OCI-LY3 (cell line): ENCODE data around the gene TRIM71.

Source experiments
- EZH2phosphoT487 ChIP-seq: fragments of 200-600 bp; shearing (Covaris generic); IDR thresholded peaks from 2 replicates; pipeline ENCODE4 v1.6.1; 2018; ENCODE audit warnings: antibody characterized with exemption, mixed run types, low read depth
- TF ChIP-seq, protein P1 (sequence below): fragments of 200-600, 300-600 bp; sonication (generic); IDR thresholded peaks from 2 replicates; pipeline ENCODE4 v1.5.1; 2014; ENCODE audit warnings: antibody characterized with exemption, low read length, low read depth

DNA sequence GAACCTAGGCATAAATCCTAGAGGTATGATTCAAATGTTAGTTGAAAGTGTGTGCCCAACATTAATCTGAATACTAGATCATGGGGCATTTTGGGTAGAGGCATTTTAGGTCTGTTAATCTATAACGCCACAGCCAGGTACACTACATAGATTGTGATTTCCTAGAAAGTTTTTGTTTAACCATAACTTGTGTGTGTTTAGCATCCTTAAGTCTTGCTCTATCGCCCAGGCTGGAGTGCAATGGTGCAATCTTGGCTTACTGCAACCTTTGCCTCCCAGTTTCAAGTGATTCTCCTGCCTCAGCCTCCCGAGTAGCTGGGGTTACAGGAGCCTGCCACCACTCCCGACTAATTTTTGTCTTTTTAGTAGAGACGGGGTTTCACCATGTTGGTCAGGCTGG lies 59.1 kb downstream of the TRIM71 start:
- TF ChIP-seq, protein P1, sequence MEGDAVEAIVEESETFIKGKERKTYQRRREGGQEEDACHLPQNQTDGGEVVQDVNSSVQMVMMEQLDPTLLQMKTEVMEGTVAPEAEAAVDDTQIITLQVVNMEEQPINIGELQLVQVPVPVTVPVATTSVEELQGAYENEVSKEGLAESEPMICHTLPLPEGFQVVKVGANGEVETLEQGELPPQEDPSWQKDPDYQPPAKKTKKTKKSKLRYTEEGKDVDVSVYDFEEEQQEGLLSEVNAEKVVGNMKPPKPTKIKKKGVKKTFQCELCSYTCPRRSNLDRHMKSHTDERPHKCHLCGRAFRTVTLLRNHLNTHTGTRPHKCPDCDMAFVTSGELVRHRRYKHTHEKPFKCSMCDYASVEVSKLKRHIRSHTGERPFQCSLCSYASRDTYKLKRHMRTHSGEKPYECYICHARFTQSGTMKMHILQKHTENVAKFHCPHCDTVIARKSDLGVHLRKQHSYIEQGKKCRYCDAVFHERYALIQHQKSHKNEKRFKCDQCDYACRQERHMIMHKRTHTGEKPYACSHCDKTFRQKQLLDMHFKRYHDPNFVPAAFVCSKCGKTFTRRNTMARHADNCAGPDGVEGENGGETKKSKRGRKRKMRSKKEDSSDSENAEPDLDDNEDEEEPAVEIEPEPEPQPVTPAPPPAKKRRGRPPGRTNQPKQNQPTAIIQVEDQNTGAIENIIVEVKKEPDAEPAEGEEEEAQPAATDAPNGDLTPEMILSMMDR = no peak
- no peak for TF ChIP-seq EZH2phosphoT487
